ENCODE results near the gene LGALS9C.
"Not testable (repeated sequence)": the region's sequence is repeated elsewhere in the genome, so short reads cannot be mapped to it uniquely, and the experiment has no call there.

DNA sequence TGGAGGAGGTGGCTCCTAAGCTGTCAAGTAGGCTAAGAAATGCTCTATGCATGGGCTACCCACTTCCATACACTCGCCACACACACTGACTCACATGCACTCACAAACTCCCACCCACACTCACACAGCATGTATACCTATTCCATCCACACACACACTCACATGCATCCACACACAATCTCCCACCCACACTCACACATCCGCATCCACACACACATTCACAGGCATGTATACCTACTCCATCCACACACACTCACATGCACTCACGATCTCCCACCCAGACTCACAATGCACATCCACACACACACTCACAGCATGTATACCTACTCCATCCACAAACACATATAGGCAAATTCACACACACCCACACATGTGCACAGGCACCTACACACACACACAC is 32.1 kb downstream of the LGALS9C start:
- TF ChIP-seq RAD21 (IDR thresholded peaks at IDR 0.05; ENCODE audit: low read length); RCOR1 (IDR thresholded peaks at IDR 0.05; ENCODE audit: insufficient replicate concordance, low read length); RFX5 (IDR thresholded peaks at IDR 0.05; ENCODE audit: low read depth, low read length); MAFK (IDR thresholded peaks at IDR 0.05; ENCODE audit: low read depth, low read length): not testable (repeated sequence)
- TF ChIP-seq, protein P1, sequence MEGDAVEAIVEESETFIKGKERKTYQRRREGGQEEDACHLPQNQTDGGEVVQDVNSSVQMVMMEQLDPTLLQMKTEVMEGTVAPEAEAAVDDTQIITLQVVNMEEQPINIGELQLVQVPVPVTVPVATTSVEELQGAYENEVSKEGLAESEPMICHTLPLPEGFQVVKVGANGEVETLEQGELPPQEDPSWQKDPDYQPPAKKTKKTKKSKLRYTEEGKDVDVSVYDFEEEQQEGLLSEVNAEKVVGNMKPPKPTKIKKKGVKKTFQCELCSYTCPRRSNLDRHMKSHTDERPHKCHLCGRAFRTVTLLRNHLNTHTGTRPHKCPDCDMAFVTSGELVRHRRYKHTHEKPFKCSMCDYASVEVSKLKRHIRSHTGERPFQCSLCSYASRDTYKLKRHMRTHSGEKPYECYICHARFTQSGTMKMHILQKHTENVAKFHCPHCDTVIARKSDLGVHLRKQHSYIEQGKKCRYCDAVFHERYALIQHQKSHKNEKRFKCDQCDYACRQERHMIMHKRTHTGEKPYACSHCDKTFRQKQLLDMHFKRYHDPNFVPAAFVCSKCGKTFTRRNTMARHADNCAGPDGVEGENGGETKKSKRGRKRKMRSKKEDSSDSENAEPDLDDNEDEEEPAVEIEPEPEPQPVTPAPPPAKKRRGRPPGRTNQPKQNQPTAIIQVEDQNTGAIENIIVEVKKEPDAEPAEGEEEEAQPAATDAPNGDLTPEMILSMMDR (conservative IDR thresholded peaks at IDR 0.05; ENCODE audit: low read depth, low read length) = not testable (repeated sequence)
- TF ChIP-seq, protein P2, sequence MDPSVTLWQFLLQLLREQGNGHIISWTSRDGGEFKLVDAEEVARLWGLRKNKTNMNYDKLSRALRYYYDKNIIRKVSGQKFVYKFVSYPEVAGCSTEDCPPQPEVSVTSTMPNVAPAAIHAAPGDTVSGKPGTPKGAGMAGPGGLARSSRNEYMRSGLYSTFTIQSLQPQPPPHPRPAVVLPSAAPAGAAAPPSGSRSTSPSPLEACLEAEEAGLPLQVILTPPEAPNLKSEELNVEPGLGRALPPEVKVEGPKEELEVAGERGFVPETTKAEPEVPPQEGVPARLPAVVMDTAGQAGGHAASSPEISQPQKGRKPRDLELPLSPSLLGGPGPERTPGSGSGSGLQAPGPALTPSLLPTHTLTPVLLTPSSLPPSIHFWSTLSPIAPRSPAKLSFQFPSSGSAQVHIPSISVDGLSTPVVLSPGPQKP (IDR thresholded peaks at IDR 0.05; ENCODE audit: borderline replicate concordance, low read depth, low read length) = not testable (repeated sequence)

All from IMR-90 (cell line).